ENCODE data around the gene DISP2. TPM values are rescaled to one million over a fixed set of nuclear protein-coding genes. Genes with fewer than 3 reads are reported as not detected.

The DISP2 gene
- total RNA-seq, 1 experiment from 2014 or later: 2.6 TPM

DNA sequence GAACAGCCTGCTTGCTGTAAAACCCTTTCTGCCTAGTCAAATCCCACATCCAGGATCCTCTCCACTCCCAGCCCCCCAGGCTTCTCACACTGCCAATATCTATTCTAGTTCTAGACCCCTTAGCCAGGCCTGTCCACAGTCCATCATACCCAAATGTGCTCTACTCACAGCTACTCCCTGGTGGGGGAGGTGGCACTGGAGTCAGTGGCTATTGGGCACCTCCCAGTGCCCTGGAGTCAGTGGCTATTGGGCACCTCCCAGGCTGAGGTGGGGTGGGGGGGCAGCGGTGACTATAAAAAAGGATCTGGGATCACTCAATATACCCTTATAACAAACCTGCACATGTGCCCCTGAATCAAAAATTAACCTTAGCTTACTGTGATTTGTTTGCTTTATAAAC lies 773 bp upstream of the DISP2 start:
- no peaks in the 10 kb centered on the region for H3K36me3 ChIP-seq (ENCODE audit: insufficient read depth, low read length)
- H3K4me1 ChIP-seq (ENCODE audit: low read length): peaks cover 15% of the 10 kb centered on the region
- no peak for DNase-seq
- peak overlapping the region; percentile 72 for H3K4me3 ChIP-seq (ENCODE audit: low read length)
- no peaks in the 10 kb centered on the region for H3K79me2 ChIP-seq (ENCODE audit: low read length)
- H4K20me1 ChIP-seq (ENCODE audit: insufficient read depth, low read depth, low read length): no peaks in the 10 kb centered on the region; the same call in 1 of the 2 replicates
- no peaks in the 10 kb centered on the region for H3K9me2 ChIP-seq (replicated peaks; ENCODE audit: insufficient read depth, low read length)
- no peak overlapping the region for H3K9ac ChIP-seq (ENCODE audit: low read length)
- peak overlapping the region; percentile 79 for H3K4me2 ChIP-seq (ENCODE audit: low read depth, low read length, poor library complexity, severe bottlenecking)
- no peak overlapping the region for H3K27ac ChIP-seq (ENCODE audit: low read length)
- H3K27me3 ChIP-seq (ENCODE audit: low read length): no peaks in the 10 kb centered on the region
- no peak overlapping the region for H2AFZ ChIP-seq (ENCODE audit: low read length)
- no peaks in the 10 kb centered on the region for H3K9me3 ChIP-seq (ENCODE audit: low read length)

DNA sequence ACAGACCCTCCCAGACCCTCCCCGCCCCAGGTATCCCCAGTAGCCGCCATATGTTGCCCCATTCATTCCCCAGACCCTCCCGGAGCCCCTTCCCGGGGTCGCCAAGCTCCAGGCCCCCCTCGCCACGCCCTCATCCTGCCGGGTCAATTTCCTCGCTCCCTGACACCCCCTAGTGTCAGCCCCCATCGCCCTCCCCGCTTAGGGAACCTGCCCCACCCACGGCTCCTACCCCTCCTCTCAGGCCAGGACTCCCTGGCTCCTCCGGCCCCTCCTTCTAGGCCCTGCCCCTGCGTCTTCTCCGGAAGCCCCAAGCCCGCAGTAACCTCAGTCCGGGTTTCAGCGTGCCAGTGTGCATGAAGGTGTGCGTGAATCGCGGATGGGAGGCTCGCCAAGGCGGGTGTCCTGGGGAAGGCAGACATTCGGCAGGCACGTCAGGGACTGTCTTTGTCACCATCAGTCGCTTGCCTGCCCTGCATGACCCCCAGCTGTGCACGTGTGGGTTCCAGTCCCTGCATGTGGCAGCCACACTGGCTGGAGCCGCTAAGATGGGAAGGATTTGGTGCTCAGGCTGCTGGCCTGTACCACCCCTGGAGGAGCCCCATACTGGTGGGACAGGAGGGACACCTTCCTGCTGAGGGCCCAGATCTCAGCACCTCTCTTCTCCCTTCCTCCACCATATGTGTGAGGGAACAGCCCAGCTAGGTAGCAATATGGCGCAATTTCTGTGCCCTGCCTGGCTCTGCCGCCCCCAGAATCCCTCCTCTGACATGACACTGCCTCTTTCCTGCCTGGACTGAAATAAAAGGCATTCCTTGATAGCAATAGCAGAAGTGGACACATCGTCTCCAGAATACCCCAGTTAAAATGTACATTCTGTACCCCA lies 693 bp downstream of the DISP2 start:
- H3K4me3 ChIP-seq (ENCODE audit: low read length): peak overlapping the region; percentile 72
- peak; percentile 78 for DNase-seq
- peak overlapping the region; percentile 79 for H3K4me2 ChIP-seq (ENCODE audit: low read depth, low read length, poor library complexity, severe bottlenecking)
- H3K27me3 ChIP-seq (ENCODE audit: low read length): no peaks in the 10 kb centered on the region
- no peaks in the 10 kb centered on the region for H3K36me3 ChIP-seq (ENCODE audit: insufficient read depth, low read length)
- H3K9me3 ChIP-seq (ENCODE audit: low read length): no peaks in the 10 kb centered on the region
- peak overlapping the region; percentile 57 for H3K9ac ChIP-seq (ENCODE audit: low read length)
- no peak overlapping the region for H2AFZ ChIP-seq (ENCODE audit: low read length)
- no peak overlapping the region for H3K27ac ChIP-seq (ENCODE audit: low read length)
- H4K20me1 ChIP-seq (ENCODE audit: insufficient read depth, low read depth, low read length): no peaks in the 10 kb centered on the region; the same call in 1 of the 2 replicates
- H3K79me2 ChIP-seq (ENCODE audit: low read length): no peaks in the 10 kb centered on the region
- peaks cover 15% of the 10 kb centered on the region for H3K4me1 ChIP-seq (ENCODE audit: low read length)
- H3K9me2 ChIP-seq (replicated peaks; ENCODE audit: insufficient read depth, low read length): no peaks in the 10 kb centered on the region

DNA sequence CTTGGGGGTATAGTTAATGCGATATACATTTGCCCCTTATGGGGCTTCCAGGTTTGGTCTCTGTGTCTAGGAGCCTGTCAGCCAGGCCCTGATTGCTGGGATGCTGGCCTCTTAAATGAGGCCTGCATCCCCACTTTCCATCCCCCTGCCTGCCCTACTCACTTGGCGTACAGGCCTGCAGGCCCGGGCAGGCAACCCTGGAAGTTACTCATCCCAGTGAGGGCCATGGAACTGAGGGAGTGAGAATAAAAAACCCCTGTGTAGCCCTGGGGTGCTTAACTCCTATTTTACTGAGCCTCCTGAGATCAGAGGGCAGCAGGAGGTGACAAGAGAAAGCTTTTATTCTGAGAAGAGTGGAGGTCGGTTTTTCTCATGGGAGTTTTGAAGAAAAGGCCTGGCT lies 2.0 kb downstream of the DISP2 start:
- H2AFZ ChIP-seq (ENCODE audit: low read length): no peak overlapping the region
- H3K27me3 ChIP-seq (ENCODE audit: low read length): no peaks in the 10 kb centered on the region
- no peak overlapping the region for H3K4me2 ChIP-seq (ENCODE audit: low read depth, low read length, poor library complexity, severe bottlenecking)
- no peaks in the 10 kb centered on the region for H3K9me3 ChIP-seq (ENCODE audit: low read length)
- H3K9me2 ChIP-seq (replicated peaks; ENCODE audit: insufficient read depth, low read length): no peaks in the 10 kb centered on the region
- no peaks in the 10 kb centered on the region for H3K36me3 ChIP-seq (ENCODE audit: insufficient read depth, low read length)
- H4K20me1 ChIP-seq (ENCODE audit: insufficient read depth, low read depth, low read length): no peaks in the 10 kb centered on the region; the same call in 1 of the 2 replicates
- H3K4me1 ChIP-seq (ENCODE audit: low read length): peaks cover 15% of the 10 kb centered on the region
- H3K4me3 ChIP-seq (ENCODE audit: low read length): no peak overlapping the region
- no peaks in the 10 kb centered on the region for H3K79me2 ChIP-seq (ENCODE audit: low read length)
- no peak overlapping the region for H3K9ac ChIP-seq (ENCODE audit: low read length)
- H3K27ac ChIP-seq (ENCODE audit: low read length): no peak overlapping the region
- no peak for DNase-seq

DNA sequence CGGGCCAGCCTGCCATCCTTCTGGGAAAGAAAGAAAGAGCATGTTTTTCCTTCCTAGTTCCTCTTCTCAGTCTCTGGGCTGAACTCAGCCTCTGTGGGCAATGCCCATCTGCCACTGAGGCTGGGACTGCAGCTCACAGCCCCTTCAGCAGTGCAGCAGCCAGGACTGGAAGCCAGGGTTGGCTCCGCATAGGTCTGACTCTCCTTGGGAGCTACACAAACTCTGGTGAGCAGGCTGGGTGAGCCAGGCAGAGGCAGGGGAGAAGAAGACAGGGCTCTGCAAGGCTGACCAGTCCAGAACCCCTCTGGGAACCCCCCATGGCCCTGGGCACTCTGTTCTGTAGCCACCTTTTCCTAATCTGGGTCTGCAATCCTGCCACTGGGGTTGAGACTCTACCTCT lies 3.6 kb downstream of the DISP2 start:
- no peaks in the 10 kb centered on the region for H3K9me2 ChIP-seq (replicated peaks; ENCODE audit: insufficient read depth, low read length)
- no peak overlapping the region for H3K9ac ChIP-seq (ENCODE audit: low read length)
- no peaks in the 10 kb centered on the region for H3K36me3 ChIP-seq (ENCODE audit: insufficient read depth, low read length)

DNA sequence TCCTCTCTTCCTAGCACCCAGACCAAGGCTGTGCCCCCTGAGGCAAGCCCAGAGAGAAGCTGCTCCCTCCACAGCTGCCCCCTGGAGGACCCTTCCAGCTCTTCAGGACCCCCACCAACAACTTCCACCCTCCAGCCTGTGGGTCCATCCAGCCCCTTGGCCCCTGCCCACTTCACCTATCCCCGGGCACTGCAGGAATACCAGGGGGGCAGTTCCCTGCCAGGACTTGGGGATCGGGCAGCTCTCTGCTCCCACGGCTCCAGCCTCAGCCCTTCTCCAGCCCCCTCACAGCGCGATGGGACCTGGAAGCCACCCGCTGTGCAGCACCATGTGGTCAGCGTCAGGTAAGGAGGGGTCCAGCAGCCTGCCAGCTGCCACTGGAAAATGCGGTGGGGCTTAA lies 5.6 kb downstream of the DISP2 start:
- no peaks in the 10 kb centered on the region for H3K9me3 ChIP-seq (ENCODE audit: low read length)
- no peak overlapping the region for H2AFZ ChIP-seq (ENCODE audit: low read length)
- H3K27me3 ChIP-seq (ENCODE audit: low read length): no peaks in the 10 kb centered on the region
- no peaks in the 10 kb centered on the region for H3K79me2 ChIP-seq (ENCODE audit: low read length)
- H3K4me3 ChIP-seq (ENCODE audit: low read length): no peak overlapping the region
- H3K27ac ChIP-seq (ENCODE audit: low read length): no peak overlapping the region
- no peak overlapping the region for H3K4me2 ChIP-seq (ENCODE audit: low read depth, low read length, poor library complexity, severe bottlenecking)
- peaks cover 22% of the 10 kb centered on the region for H3K4me1 ChIP-seq (ENCODE audit: low read length)
- no peak for DNase-seq
- H3K9me2 ChIP-seq (replicated peaks; ENCODE audit: insufficient read depth, low read length): no peaks in the 10 kb centered on the region
- peaks cover 3% of the 10 kb centered on the region; the same call in 1 of the 2 replicates for H4K20me1 ChIP-seq (ENCODE audit: insufficient read depth, low read depth, low read length)
- no peak overlapping the region for H3K9ac ChIP-seq (ENCODE audit: low read length)
- H3K36me3 ChIP-seq (ENCODE audit: insufficient read depth, low read length): no peaks in the 10 kb centered on the region

More for the DNA sequence above, 3.6 kb downstream of the DISP2 start:
- Histone ChIP-seq H3K4me1 (ENCODE audit: low read length) (peaks cover 15% of the 10 kb centered on the region), H2AFZ (ENCODE audit: low read length) (no peak overlapping the region), H4K20me1 (ENCODE audit: insufficient read depth, low read depth, low read length) (peaks cover 3% of the 10 kb centered on the region; the same call in 1 of the 2 replicates), H3K4me3 (ENCODE audit: low read length) (no peak overlapping the region), H3K4me2 (ENCODE audit: low read depth, low read length, poor library complexity, severe bottlenecking) (no peak overlapping the region), H3K27me3 (ENCODE audit: low read length) (no peaks in the 10 kb centered on the region), H3K79me2 (ENCODE audit: low read length) (no peaks in the 10 kb centered on the region), H3K9me3 (ENCODE audit: low read length) (no peaks in the 10 kb centered on the region), H3K27ac (ENCODE audit: low read length) (no peak overlapping the region)
- DNase-seq: no peak

DNA sequence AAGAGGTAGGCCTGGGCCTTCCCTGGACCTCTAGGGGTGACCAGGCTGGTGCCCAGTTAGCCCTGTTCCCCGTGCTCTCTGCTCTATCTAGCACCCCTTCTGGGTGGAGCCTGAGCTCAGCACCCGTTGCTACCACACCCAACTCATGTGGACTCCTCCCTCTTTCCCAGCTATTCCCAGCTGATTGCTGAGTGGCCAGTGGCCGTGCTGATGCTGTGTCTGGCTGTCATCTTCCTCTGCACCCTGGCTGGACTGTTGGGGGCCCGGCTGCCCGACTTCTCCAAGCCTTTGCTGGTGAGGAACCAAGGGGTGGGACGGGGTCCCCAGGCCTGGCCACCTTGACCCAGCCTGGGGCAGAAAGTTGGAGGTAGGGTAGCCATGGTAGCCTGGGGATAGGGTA lies 6.2 kb downstream of the DISP2 start:
- H3K4me3 ChIP-seq (ENCODE audit: low read length): no peak overlapping the region
- H2AFZ ChIP-seq (ENCODE audit: low read length): no peak overlapping the region
- H3K9me2 ChIP-seq (replicated peaks; ENCODE audit: insufficient read depth, low read length): no peaks in the 10 kb centered on the region
- H3K36me3 ChIP-seq (ENCODE audit: insufficient read depth, low read length): no peaks in the 10 kb centered on the region
- no peak overlapping the region for H3K9ac ChIP-seq (ENCODE audit: low read length)
- no peaks in the 10 kb centered on the region for H3K27me3 ChIP-seq (ENCODE audit: low read length)
- H3K4me1 ChIP-seq (ENCODE audit: low read length): peaks cover 16% of the 10 kb centered on the region
- no peak overlapping the region for H3K27ac ChIP-seq (ENCODE audit: low read length)
- DNase-seq: no peak
- H4K20me1 ChIP-seq (ENCODE audit: insufficient read depth, low read depth, low read length): peaks cover 3% of the 10 kb centered on the region; the same call in 1 of the 2 replicates
- H3K9me3 ChIP-seq (ENCODE audit: low read length): no peaks in the 10 kb centered on the region
- H3K79me2 ChIP-seq (ENCODE audit: low read length): no peaks in the 10 kb centered on the region
- H3K4me2 ChIP-seq (ENCODE audit: low read depth, low read length, poor library complexity, severe bottlenecking): no peak overlapping the region

DNA sequence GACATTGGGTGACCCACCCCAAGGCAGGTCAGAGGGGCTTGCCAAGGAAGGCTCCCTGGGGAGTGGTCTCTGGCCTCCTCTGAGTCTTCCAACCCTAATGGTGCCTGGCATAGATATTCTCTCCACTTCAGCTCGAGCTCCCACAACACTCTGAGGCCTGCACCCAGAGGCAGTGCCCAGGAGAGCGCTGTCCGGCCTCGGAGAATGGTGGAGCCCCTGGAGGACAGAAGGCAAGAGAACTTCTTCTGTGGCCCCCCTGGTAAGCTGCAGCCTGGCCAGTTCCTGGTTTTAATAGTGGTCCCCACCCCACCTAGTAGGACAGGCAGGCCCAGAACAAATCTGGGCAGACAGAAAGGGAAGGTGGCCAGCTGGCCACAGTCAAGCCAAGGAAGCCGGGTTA lies 7.0 kb downstream of the DISP2 start:
- DNase-seq: no peak
- no peak overlapping the region for H3K9ac ChIP-seq (ENCODE audit: low read length)
- no peaks in the 10 kb centered on the region for H3K9me2 ChIP-seq (replicated peaks; ENCODE audit: insufficient read depth, low read length)

DNA sequence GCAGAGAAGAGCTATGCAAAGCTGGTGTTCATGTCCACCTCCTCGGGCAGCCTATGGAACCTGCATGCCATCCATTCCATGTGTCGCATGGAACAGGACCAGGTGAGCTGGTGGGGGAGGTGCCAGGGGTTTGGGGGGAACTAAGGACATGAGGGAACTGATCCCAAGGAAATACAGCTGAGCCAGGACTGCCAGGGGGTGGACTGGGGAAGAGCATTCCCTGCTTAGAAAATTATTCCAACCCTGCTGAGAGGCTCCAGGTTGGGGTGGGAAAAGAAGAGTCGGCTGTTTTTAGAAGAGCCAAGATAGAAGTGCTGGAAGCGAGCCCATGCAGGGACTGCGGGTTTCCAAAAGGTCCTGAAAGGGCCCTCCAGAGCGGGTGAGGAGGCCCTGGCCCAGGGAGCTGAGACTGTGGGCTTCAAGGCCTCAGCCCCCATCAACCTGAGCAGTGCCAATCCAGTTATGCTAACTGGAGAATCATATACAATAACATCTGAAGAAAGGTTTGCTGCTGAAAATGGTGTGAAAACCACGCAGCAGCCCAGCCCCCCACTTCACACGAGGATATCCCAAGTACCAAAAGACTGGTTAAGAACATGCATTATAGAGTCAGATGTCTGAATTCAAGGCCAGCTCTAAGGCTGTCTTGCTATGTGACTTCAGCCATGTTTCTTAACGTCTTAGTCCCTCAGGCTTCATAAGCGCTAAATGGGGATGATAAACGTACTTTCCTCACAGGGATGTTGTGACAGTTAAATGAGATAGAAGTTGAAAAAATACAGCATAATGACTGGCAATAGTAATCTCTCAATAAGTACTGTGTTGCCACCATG lies 7.8 kb downstream of the DISP2 start:
- Histone ChIP-seq H2AFZ (ENCODE audit: low read length) (no peak overlapping the region), H3K36me3 (ENCODE audit: insufficient read depth, low read length) (no peaks in the 10 kb centered on the region), H3K4me2 (ENCODE audit: low read depth, low read length, poor library complexity, severe bottlenecking) (peak overlapping the region; percentile 6), H3K27me3 (ENCODE audit: low read length) (no peaks in the 10 kb centered on the region), H3K79me2 (ENCODE audit: low read length) (no peaks in the 10 kb centered on the region), H3K9me2 (replicated peaks; ENCODE audit: insufficient read depth, low read length) (no peaks in the 10 kb centered on the region), H3K9me3 (ENCODE audit: low read length) (no peaks in the 10 kb centered on the region), H3K27ac (ENCODE audit: low read length) (no peak overlapping the region), H3K9ac (ENCODE audit: low read length) (no peak overlapping the region), H4K20me1 (ENCODE audit: insufficient read depth, low read depth, low read length) (peaks cover 3% of the 10 kb centered on the region; the same call in 1 of the 2 replicates), H3K4me1 (ENCODE audit: low read length) (peaks cover 16% of the 10 kb centered on the region), H3K4me3 (ENCODE audit: low read length) (no peak overlapping the region)
- DNase-seq: no peak

More for the DNA sequence above, 7.0 kb downstream of the DISP2 start:
- Histone ChIP-seq H3K9me3 (ENCODE audit: low read length) (no peaks in the 10 kb centered on the region), H3K4me3 (ENCODE audit: low read length) (no peak overlapping the region), H4K20me1 (ENCODE audit: insufficient read depth, low read depth, low read length) (peaks cover 3% of the 10 kb centered on the region; the same call in 1 of the 2 replicates), H3K79me2 (ENCODE audit: low read length) (no peaks in the 10 kb centered on the region), H3K27ac (ENCODE audit: low read length) (no peak overlapping the region), H3K4me1 (ENCODE audit: low read length) (peaks cover 16% of the 10 kb centered on the region), H3K36me3 (ENCODE audit: insufficient read depth, low read length) (no peaks in the 10 kb centered on the region), H2AFZ (ENCODE audit: low read length) (no peak overlapping the region), H3K4me2 (ENCODE audit: low read depth, low read length, poor library complexity, severe bottlenecking) (no peak overlapping the region), H3K27me3 (ENCODE audit: low read length) (no peaks in the 10 kb centered on the region)
